ENCODE measurements around the gene LRRC37A.
"Not testable (repeated sequence)": the region's sequence is repeated elsewhere in the genome, so short reads cannot be mapped to it uniquely, and the experiment has no call there.

LRRC37A gene

DNA sequence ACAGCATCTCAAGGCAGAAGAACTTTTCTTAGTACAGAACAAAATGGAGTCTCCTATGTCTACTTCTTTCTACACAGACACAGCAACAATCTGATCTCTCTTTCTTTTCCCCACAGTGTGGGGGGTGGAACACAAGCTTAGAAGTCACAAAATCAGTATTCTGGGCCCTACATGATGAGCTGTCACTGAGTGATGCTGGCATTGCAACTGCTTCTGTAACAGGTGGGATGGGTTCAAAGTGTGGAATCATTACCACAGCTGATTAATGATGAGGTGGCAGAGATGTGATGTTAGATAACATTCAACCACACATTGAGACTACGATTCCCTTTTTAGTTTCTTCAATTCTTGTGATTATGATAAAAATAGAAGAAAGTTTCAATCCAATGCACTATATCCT, 10.5 kb upstream of the LRRC37A start:
- not testable (repeated sequence) for DNase-seq (ENCODE audit: low read depth, low spot score)

DNA sequence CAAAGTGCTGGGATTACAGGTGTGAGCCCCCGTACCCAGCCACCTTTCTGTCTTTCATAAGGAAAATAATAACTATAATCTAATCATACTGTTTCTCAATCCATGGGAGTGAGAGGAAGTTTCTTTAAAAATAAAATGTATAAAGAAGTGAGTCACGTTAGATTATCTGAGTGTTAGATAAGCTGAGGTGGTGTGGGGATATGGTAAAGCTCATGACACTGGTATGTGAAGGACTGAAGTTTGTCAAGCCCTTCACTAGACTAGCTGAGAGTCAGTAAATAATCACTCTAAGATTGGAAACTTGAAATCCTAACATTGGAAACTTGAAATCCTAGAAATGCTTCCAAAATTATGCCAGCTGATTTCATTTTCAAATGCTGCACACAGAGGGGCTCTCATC, 9.4 kb upstream of the LRRC37A start:
- not testable (repeated sequence) for H3K27me3 ChIP-seq (ENCODE audit: insufficient read depth, insufficient read length); H3K4me3 ChIP-seq (ENCODE audit: insufficient read length, low read depth); H3K36me3 ChIP-seq (ENCODE audit: insufficient read depth, insufficient read length, low read length); H3K9me3 ChIP-seq (ENCODE audit: insufficient read depth, low read length); H3K4me1 ChIP-seq (ENCODE audit: insufficient read depth, insufficient read length); DNase-seq (ENCODE audit: low read depth, low spot score); H3K9ac ChIP-seq (ENCODE audit: insufficient read length, low read depth)

More for the DNA sequence above, 10.5 kb upstream of the LRRC37A start:
- H3K9ac ChIP-seq (ENCODE audit: insufficient read length, low read depth); H3K36me3 ChIP-seq (ENCODE audit: insufficient read depth, insufficient read length, low read length); H3K4me1 ChIP-seq (ENCODE audit: insufficient read depth, insufficient read length); H3K4me3 ChIP-seq (ENCODE audit: insufficient read length, low read depth); H3K9me3 ChIP-seq (ENCODE audit: insufficient read depth, low read length); H3K27me3 ChIP-seq (ENCODE audit: insufficient read depth, insufficient read length): not testable (repeated sequence)

DNA sequence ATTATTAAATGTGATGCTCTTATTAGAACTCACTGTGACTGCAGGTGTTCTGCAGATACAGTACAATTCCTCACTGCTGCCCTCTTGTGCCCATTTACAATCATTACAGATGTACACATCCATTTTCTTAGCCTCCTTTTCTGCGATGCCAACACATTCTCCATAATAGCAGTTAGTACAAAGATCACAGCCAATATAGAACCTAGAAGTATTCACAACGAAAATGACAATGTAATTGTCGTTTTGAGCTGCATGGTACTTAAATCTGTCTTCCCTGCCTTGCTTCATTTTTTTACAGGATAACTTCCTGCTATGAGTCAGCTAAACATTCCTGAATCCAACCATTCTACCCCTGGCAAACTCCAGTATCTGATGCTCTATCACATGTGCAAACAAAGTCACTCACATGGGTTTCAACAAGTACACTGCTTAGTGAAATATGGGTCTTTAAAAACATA, 8.1 kb upstream of the LRRC37A start:
- peak; percentile 25 for DNase-seq (ENCODE audit: low read depth, low spot score)
- H3K4me1 ChIP-seq (ENCODE audit: insufficient read depth, insufficient read length); H3K9me3 ChIP-seq (ENCODE audit: insufficient read depth, low read length); H3K9ac ChIP-seq (ENCODE audit: insufficient read length, low read depth); H3K27me3 ChIP-seq (ENCODE audit: insufficient read depth, insufficient read length); H3K36me3 ChIP-seq (ENCODE audit: insufficient read depth, insufficient read length, low read length); H3K4me3 ChIP-seq (ENCODE audit: insufficient read length, low read depth): not testable (repeated sequence)

DNA sequence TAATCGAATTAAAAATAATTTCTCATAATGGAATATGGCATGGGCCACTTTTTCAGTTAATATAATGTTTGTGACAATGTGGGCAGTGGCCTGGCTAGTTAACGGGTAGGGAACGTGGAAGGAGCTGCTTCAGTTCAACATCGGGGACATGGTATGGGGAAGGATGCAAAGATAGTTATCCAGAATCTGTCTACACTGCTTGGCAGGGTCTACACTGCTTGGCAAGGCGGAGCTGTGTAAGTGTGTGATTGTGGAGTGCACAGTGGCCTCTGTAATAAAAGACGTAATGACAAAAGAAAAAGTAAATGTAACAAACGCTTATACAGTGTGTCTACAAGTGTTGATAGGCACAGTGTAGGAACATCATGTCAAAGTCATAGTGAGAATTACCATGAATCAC, 7.3 kb upstream of the LRRC37A start:
- not testable (repeated sequence) for H3K27me3 ChIP-seq (ENCODE audit: insufficient read depth, insufficient read length); H3K9me3 ChIP-seq (ENCODE audit: insufficient read depth, low read length); H3K36me3 ChIP-seq (ENCODE audit: insufficient read depth, insufficient read length, low read length); H3K9ac ChIP-seq (ENCODE audit: insufficient read length, low read depth); DNase-seq (ENCODE audit: low read depth, low spot score); H3K4me3 ChIP-seq (ENCODE audit: insufficient read length, low read depth); H3K4me1 ChIP-seq (ENCODE audit: insufficient read depth, insufficient read length)

DNA sequence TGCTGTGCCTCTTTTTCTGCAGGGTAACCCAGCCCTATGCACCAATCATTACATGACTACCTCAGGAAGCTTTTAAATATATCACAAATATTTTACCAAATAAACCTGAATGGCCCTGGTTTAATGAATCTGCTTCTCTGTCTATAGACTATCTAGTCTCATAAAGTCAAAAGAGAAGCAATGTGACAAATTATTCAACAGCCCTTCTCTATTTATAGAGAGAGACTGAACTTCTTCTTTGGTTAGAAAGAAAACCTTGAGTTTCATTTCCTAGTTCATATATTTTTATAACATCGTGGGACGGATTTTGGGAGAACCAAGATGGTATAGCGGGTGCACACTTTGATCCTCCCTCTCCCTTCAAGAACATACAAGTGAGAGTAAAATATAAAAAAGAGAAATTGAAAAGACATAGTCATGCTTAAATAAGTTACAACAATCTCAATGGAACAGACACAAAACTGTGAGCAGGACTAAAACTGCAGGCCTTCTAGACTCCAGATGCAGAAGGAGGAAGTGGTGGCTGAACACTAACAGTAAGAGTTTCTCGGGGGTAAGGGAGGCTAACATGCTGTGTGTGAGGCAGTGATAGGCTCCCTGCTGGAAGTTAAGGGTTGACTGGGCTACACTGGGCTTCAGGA, 3.9 kb upstream of the LRRC37A start:
- not testable (repeated sequence) for H3K9ac ChIP-seq (ENCODE audit: insufficient read length, low read depth); H3K4me1 ChIP-seq (ENCODE audit: insufficient read depth, insufficient read length); H3K36me3 ChIP-seq (ENCODE audit: insufficient read depth, insufficient read length, low read length); H3K4me3 ChIP-seq (ENCODE audit: insufficient read length, low read depth); H3K9me3 ChIP-seq (ENCODE audit: insufficient read depth, low read length); H3K27me3 ChIP-seq (ENCODE audit: insufficient read depth, insufficient read length); DNase-seq (ENCODE audit: low read depth, low spot score)

DNA sequence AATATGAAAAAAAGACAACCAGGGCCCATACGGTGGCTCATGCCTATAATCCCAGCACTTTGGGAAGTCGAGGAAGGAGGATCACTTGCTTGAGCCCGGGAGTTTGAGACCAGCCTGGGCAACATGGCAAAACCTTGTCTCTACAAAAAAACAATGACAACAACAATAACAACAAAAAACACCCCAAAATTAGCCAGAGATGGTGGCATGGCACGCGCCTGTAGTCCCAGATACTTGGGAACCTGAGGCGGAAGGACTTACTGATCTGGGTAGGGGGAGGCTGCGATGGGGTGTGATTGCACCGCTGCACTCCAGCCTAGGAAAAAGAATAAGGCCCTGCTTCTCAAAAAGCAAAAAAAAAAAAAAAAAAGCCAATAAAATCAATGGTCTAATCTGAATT, 3.3 kb upstream of the LRRC37A start:
- DNase-seq (ENCODE audit: low read depth, low spot score); H3K9me3 ChIP-seq (ENCODE audit: insufficient read depth, low read length); H3K4me3 ChIP-seq (ENCODE audit: insufficient read length, low read depth); H3K36me3 ChIP-seq (ENCODE audit: insufficient read depth, insufficient read length, low read length); H3K9ac ChIP-seq (ENCODE audit: insufficient read length, low read depth); H3K27me3 ChIP-seq (ENCODE audit: insufficient read depth, insufficient read length); H3K4me1 ChIP-seq (ENCODE audit: insufficient read depth, insufficient read length): not testable (repeated sequence)

DNA sequence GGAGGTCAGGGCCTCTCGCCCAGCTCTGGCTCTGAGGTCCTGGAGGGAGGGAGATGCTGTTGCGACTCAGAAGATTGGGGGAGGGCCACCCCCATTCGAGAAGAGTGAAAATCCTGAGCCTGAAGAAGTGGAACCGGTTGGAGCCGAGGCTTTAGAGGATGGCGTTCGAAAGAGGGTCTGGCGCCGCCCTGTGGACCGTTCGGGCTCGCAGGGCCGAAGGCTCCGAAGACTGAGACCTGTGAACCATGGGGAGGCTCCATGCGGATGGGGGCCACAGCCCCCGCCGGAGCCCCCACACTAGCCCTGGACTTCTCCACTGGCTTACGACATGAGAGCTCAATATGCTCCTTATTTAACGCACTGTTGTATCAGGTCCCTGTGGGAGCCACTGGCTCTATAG, 46.3 kb downstream of the LRRC37A start:
- H3K9me3 ChIP-seq (ENCODE audit: insufficient read depth, low read length); H3K36me3 ChIP-seq (ENCODE audit: insufficient read depth, insufficient read length, low read length); DNase-seq (ENCODE audit: low read depth, low spot score); H3K9ac ChIP-seq (ENCODE audit: insufficient read length, low read depth); H3K4me3 ChIP-seq (ENCODE audit: insufficient read length, low read depth); H3K27me3 ChIP-seq (ENCODE audit: insufficient read depth, insufficient read length); H3K4me1 ChIP-seq (ENCODE audit: insufficient read depth, insufficient read length): not testable (repeated sequence)

DNA sequence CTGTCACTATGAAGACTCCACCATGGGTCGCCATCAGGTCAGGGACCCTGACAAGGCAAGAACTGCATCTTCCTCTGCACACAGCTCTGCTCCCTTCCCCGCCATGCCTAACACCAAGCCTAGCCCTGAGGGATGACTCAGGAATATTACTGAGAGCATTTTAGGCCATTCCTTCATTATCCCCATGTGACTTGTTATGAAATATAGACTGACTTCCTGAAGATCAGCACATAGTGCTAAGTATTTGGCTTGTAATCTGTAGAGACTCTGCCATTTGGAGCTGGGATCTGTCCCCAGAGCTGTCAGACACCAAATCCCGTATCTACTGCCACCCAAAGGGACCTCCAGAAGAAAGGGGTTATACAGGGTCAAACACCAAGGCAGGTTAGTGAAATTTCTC, 47.2 kb downstream of the LRRC37A start:
- not testable (repeated sequence) for H3K9me3 ChIP-seq (ENCODE audit: insufficient read depth, low read length); H3K27me3 ChIP-seq (ENCODE audit: insufficient read depth, insufficient read length); H3K9ac ChIP-seq (ENCODE audit: insufficient read length, low read depth); H3K4me1 ChIP-seq (ENCODE audit: insufficient read depth, insufficient read length); H3K4me3 ChIP-seq (ENCODE audit: insufficient read length, low read depth); H3K36me3 ChIP-seq (ENCODE audit: insufficient read depth, insufficient read length, low read length); DNase-seq (ENCODE audit: low read depth, low spot score)

DNA sequence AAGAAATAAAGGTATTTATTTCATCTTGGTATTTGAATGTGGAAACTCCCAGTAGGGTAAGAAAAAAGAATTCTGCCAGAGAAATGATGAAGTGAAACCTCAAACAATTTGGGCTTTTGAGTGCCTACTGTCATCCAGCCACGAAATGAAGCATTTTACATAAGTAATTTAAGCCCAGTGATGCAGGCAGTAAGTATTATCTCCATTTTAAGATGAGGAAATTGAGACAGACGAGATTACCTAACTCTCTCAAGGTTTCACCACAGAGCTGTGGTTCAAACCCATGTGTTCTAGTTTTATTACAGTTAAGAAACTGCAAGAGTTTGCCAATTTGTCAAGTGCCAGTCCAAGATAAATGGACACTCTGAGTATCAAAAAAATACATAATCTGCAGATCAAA, 53.4 kb downstream of the LRRC37A start:
- not testable (repeated sequence) for DNase-seq (ENCODE audit: low read depth, low spot score); H3K27me3 ChIP-seq (ENCODE audit: insufficient read depth, insufficient read length); H3K9ac ChIP-seq (ENCODE audit: insufficient read length, low read depth); H3K9me3 ChIP-seq (ENCODE audit: insufficient read depth, low read length); H3K36me3 ChIP-seq (ENCODE audit: insufficient read depth, insufficient read length, low read length); H3K4me3 ChIP-seq (ENCODE audit: insufficient read length, low read depth); H3K4me1 ChIP-seq (ENCODE audit: insufficient read depth, insufficient read length)

DNA sequence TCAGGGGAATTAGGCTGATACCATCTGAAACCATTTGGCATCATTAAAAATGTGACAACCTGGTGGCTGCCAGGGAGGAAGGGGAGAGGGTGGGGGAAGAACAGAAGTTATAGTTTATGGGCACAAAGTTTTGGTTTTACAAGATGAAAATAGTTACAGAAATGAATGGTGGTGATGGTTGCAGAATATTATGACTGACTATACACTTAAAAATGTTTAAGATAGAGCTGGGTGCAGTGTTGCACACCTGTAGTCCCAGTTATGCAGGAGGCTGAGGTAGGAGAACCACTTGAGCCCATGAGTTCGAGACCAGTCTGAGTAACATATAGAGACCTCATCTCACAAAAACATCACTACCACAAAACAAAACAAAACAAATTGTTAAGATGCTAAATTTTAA, 54.1 kb downstream of the LRRC37A start:
- DNase-seq (ENCODE audit: low read depth, low spot score); H3K4me1 ChIP-seq (ENCODE audit: insufficient read depth, insufficient read length); H3K4me3 ChIP-seq (ENCODE audit: insufficient read length, low read depth); H3K27me3 ChIP-seq (ENCODE audit: insufficient read depth, insufficient read length); H3K36me3 ChIP-seq (ENCODE audit: insufficient read depth, insufficient read length, low read length); H3K9ac ChIP-seq (ENCODE audit: insufficient read length, low read depth); H3K9me3 ChIP-seq (ENCODE audit: insufficient read depth, low read length): not testable (repeated sequence)

DNA sequence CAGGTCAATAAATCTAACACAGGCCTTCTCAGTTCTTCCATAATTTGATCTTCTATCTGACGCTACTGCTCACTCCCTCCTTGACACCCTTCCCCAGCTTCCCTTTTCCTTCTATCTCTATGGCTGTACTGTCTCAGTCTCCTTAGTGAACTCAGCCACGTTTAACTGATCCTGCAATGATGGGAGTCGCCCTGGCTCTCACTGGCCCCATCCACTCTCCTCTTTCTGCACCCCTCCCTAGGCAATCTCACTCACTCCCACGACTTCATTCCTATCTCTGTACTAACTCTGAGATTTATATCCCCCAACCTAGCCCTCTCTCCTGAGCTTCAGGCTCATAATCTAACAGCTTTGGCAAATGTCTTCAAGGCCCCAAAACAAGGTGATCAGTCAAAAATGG, 58.9 kb downstream of the LRRC37A start:
- not testable (repeated sequence) for H3K4me3 ChIP-seq (ENCODE audit: insufficient read length, low read depth); H3K9ac ChIP-seq (ENCODE audit: insufficient read length, low read depth); DNase-seq (ENCODE audit: low read depth, low spot score); H3K36me3 ChIP-seq (ENCODE audit: insufficient read depth, insufficient read length, low read length); H3K4me1 ChIP-seq (ENCODE audit: insufficient read depth, insufficient read length); H3K9me3 ChIP-seq (ENCODE audit: insufficient read depth, low read length); H3K27me3 ChIP-seq (ENCODE audit: insufficient read depth, insufficient read length)

DNA sequence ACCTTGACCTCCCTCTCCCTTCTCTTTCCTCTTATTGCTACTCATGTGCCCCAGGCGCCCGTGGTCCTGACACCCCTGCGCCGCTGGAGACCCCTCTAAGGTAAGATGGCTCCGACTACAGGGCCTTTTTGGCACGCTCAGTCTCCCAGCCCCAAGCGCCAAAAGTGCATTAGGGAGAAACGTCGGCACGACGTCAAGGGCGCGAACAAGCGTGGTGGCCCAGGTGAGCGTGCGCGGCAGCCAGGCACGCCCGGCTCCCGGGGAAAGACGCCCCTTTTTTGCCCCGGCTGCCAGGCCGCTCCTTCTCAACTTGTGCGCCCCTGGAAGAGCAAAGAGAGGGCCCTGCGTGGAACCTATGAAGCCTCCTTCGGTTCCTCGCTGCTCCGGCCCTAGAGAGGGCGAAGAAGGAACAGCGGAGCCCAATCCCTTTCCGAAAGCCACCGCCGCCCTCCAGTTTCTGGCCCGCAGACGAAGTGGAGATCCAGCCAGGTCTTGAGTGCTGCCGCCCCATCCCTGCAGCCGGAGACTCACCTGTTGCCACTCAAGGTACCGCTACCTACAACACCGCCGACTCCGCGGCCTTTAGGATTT, 66.3 kb downstream of the LRRC37A start:
- DNase-seq (ENCODE audit: low read depth, low spot score), result not testable (repeated sequence)

More for the DNA sequence above, 66.3 kb downstream of the LRRC37A start:
- H3K27me3 ChIP-seq (ENCODE audit: insufficient read depth, insufficient read length); H3K4me1 ChIP-seq (ENCODE audit: insufficient read depth, insufficient read length); H3K9me3 ChIP-seq (ENCODE audit: insufficient read depth, low read length); H3K36me3 ChIP-seq (ENCODE audit: insufficient read depth, insufficient read length, low read length); H3K4me3 ChIP-seq (ENCODE audit: insufficient read length, low read depth); H3K9ac ChIP-seq (ENCODE audit: insufficient read length, low read depth): not testable (repeated sequence)

Data from NT2/D1 (cell line).